Prostate gland (tissue), 2 donors: ENCODE results near the gene USP15.

Experiments used
- CTCF ChIP-seq, 4 experiments: fragments of 200-600 bp in 2 of 4; fragments of 450-650 bp in 2 of 4; sonication (generic) in 2 of 4; IDR thresholded peaks; 1 replicate in 3 of 4; 2 replicates in 1 of 4; pipeline ENCODE4 v1.5.1; 2016 to 2019; ENCODE audit warnings: antibody characterized with exemption in 4 of 4, mild to moderate bottlenecking in 2 of 4, moderate library complexity in 2 of 4
- POLR2A ChIP-seq: fragments of 450-650 bp; IDR thresholded peaks from one replicate; pipeline ENCODE4 v1.6.1; 2016; ENCODE audit warnings: antibody characterized with exemption, mild to moderate bottlenecking

DNA sequence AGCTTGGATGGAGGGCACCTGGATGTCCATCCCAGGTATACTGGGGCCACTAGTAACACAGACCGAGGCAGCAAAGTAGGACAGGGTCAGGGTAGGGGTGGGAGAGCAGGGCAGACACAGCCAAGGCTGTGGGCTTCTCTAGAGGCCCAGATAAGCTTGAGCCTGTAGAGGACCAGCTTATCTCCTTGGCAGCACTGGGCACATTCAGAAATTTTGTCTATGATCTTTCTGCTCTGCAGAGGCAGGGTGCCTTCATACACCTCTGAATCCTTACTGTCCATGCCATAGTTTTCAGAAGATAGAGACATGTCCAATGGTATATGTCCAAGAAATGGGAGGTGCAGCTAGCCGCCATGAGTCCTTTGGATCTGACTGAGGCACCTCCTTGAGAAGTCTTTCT lies 26.4 kb upstream of the USP15 start:
- TF ChIP-seq CTCF (IDR thresholded peaks at IDR 0.05) (no peak), POLR2A (no peak)
